GM21528 (cell line): ENCODE results near the gene RITA1.

ENCODE experiments used
- ATAC-seq: cut with Tn5 transposase; IDR thresholded peaks from one replicate; pipeline ENCODE4 v1.9.1; 2021; ENCODE audit warnings: mild to moderate bottlenecking, moderate library complexity; ENCODE audit not compliant: unreplicated experiment, low FRiP score

RITA1 gene

GRCh38 chr12:113173081-113173698 is 12.3 kb upstream of the RITA1 start:
- no peak for ATAC-seq

GRCh38 chr12:113174461-113175384 is 10.8 kb upstream of the RITA1 start:
- ATAC-seq: no peak

GRCh38 chr12:113179023-113179422 is 6.5 kb upstream of the RITA1 start:
- ATAC-seq: no peak

GRCh38 chr12:113180333-113180732 is 5.2 kb upstream of the RITA1 start:
- no peak for ATAC-seq

DNA sequence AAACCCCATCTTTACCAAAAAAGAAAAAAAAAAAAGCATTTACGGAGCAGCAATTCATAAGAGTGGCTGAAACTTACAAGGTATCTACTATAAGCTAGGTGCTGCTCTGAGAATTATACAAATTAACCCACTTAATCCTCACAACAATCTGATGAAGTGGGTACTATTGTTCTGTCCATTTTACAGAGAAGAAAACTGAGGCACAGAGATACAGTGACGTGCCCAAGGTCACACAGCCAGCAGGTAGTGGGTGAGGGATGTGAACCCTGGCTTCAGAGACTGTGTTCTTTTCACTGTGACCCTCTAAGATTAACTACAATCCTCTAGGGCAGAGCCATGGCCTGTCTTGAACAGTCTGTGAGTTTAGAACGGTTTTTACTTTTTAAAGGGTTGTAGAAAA is 3.5 kb upstream of the RITA1 start:
- no peak for ATAC-seq

DNA sequence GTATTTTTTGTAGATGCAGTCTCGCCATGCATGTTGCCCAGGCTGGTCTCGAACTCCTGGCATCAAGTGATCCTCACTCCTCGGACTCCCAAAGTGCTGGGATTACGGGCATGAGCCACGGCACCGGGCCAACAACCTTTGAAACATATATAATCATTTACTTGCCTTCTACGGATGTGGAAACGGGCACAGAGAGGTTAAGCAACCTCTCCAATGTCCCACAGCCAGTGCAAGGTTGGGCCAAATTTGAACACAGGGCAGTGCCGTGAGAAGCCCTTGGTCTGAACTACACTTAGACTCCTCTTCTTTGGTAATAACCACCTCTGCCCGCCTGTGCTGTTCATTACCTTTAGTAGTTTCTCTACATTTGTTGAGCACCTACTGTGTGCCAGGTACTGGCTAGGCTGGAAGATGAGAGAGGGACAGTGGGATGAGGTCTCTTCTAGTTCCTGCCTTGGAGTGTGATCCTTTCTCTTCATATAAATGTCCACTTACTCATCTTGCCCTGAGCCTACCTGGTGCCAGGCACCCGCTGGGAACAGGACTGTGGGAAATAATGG is 2.4 kb upstream of the RITA1 start:
- ATAC-seq: no peak

GRCh38 chr12:113184098-113184899 is 1.2 kb upstream of the RITA1 start:
- peak; percentile 66 for ATAC-seq

DNA sequence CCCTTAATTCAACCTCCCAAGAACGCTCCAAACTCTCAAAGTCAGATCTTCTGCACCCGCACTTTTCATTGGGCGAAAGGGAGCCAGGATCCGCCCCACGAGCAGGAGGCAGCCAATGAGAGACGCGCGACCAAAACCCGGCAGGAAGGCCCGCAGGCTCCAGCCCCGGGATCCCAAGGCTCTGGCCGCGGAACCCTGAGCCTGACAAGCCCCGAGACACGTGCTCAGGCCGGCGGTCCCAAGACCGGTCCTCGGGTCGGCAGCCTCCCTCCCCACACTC is 681 bp upstream of the RITA1 start:
- peak; percentile 86 for ATAC-seq

- ATAC-seq: no peak
Observed at GRCh38 chr12:113186033-113186365, 478 bp downstream of the RITA1 start.

DNA sequence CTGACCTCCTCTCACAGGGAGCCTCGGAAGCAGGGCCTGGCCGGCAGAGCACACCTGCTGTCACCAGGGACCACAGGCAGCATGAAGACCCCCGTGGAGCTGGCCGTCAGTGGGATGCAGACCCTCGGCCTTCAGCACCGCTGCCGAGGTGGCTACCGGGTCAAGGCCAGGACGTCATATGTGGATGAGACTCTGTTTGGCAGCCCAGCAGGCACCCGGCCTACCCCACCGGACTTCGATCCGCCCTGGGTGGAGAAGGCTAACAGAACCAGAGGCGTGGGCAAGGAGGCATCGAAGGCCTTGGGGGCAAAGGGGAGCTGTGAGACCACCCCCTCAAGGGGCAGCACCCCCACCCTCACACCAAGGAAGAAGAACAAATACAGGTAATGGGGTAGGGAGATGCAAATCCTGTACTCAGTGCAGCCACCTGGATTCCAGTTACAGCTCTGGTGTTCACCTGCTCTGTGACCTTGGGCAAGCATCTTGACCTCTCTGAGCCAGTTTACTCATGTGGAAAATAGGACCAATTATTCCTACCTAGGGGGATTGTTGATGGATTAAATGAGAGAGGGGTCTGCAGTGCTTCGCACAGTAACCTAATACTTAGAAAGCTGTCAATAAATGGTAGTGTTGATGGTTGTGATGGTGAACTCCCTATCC is 1.3 kb downstream of the RITA1 start:
- ATAC-seq: no peak

- no peak for ATAC-seq
Observed at GRCh38 chr12:113189361-113189760, 3.8 kb downstream of the RITA1 start.

DNA sequence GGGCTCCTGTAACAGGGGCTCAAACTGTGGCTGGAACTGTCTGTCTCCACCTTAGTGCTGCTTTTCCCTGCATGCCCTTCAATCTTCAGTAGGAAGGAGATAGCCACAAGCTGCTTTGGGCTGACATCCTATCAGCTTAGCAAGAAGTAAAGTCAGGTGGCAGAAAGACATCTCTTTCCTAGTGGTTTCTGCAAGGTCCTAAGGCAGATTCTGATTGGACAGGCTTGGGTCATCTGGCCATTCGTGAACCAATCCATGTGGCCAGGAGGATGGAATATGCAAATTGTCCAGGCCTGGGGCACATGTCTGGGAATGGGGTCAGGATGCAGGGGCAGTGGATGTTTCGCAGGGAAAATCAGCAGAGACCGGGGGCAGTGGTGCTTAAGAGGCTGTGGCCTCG is 5.2 kb downstream of the RITA1 start:
- ATAC-seq: no peak

DNA sequence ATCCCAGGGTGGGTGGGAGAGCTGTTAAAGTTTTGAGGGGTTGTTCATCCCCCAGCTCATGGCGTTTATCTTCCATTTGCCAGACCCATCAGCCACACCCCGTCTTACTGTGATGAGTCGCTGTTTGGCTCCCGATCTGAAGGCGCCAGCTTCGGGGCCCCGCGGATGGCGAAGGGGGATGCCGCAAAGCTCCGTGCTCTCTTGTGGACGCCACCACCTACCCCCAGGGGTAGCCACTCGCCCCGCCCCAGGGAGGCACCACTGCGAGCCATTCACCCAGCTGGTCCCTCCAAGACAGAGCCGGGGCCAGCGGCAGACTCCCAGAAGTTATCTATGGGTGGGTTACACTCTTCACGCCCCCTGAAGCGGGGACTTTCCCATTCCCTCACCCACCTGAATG is 5.7 kb downstream of the RITA1 start:
- ATAC-seq: no peak

- no peak for ATAC-seq
Observed at GRCh38 chr12:113194971-113195391, 9.5 kb downstream of the RITA1 start.

GRCh38 chr12:113195598-113195997 is 10.1 kb downstream of the RITA1 start:
- no peak for ATAC-seq

DNA sequence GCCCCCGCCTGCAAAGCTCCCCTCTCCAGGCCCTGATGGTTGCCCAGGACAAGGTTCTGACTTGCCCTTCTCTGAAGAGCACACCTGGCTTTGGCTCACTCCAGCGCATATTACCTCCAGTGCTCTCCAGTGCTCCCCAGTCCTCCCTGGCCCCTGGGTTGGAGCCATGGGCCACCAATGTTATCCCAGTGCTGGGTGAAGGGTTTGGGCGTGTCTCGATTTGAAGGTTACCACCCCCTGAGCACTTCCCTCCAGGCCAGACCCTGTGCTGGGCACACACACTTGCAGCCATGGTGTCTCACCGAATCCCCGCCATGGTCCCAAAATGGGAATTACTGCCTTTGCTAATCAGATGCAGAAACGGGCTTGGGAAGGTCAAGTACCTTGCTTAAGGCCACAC is 11.1 kb downstream of the RITA1 start:
- no peak for ATAC-seq

DNA sequence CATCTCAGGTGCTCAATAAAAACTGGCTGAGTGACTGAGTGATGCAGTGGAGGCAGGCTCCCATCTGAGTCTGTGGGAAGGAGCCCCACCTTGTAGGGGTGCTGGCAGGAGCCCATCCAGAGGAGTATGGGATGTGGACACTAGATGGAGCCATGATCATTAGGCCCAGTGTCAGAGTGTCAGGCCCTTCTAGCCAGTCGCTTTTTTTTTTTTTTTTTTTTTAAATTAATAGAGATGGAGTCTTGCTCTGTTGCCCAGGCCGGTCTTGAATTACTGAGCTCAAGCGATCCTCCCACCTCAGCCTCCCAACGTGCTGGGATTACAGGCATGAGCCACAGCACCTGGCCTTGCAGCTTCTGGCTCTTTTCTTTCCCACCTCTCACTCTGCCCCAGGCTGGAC is 11.5 kb downstream of the RITA1 start:
- ATAC-seq: peak; percentile 70

- no peak for ATAC-seq
Observed at GRCh38 chr12:113197518-113198077, 12.1 kb downstream of the RITA1 start.

- no peak for ATAC-seq
Observed at GRCh38 chr12:113198296-113198695, 12.8 kb downstream of the RITA1 start.

DNA sequence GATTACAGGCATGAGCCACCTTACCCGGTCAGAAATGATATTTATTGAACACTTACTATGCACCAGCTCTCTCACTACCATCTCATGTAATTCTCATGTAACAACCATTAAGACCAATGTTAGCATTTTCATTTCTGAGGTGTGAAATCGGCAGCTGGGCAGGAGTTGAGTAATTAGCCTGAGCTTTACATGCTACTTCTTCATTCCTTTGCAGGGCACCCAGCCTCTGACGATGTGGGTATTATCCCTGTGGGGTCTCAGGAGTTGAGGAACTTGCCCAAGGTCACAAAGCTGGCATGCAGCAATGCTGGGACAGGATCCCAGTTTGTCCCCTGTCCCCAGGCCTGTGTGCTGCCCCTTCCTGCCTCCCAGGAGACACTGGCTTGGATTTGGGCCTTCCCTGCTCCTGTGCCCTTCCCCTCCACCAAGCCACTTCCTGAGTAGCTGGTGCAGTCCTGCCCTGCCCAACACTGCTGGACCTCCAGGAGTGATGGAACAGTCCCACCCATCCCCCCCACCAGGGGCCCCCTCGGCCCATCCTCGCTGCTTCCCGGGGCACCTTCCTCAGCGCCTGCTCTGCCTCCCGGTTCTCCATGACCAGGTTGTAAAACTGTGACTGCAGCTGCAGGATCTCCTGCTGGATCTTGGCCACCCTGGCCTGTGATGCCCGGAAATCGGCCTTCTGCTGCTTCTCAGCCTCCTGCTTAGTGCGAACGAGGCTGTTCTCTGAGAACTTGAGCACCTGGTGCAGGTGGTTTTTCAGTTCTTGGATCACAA is 14.7 kb downstream of the RITA1 start:
- no peak for ATAC-seq
